KG1 (cell line): ENCODE data around the gene SLC30A5.

Source experiments
- DNase-seq: peaks from one replicate; lab custom pipeline; 2025; lab: John Stamatoyannopoulos, UW

SLC30A5 gene

DNA sequence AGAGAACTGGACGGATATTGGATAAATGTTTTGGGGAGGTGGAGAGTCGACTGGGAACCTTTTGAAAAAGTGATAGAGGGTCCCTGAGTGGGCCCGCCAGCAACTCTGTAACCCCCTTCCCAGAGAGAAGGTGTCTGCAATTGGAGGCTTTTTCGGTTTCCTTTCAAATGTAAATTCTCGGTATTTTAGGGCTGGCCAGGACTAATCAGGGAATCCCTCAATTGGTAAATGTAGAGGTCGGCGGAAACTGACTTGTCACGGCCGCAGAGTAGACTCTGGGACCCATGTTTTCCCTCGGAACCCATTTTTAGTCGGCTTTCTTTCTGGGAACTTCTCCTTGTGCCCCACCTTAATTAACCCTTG, 73.7 kb downstream of the SLC30A5 start:
- DNase-seq, result no peak

DNA sequence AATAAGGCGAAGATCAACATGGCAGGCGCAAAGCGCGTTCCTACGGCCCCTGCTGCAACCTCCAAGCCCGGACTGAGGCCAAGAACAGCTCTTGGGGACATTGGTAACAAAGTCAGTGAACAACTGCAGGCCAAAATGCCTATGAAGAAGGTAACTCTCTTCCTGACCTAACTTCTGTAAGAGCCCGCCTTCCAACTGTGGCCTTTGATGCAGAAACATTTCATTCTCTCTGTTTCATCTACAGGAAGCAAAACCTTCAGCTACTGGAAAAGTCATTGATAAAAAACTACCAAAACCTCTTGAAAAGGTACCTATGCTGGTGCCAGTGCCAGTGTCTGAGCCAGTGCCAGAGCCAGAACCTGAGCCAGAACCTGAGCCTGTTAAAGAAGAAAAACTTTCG, 74.1 kb downstream of the SLC30A5 start:
- no peak for DNase-seq

DNA sequence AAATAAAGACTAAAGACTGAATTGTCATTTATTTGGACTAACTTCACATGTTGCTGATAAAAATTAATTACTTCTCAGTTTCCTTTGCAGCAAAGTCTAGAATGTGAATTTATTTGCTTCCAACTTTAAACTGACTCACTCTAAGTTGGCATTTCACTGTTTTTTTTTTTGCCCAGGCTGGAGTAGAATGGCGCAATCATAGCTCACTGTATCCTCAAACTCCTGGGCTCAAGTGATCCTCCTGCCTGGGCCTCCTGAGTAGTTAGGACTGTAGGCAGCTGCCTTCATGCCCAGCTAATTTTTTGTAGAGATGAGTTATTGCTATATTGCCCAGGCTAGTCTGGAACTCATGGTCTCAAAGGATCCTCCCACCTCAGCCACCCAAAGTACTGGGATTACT, 76.7 kb downstream of the SLC30A5 start:
- no peak for DNase-seq

DNA sequence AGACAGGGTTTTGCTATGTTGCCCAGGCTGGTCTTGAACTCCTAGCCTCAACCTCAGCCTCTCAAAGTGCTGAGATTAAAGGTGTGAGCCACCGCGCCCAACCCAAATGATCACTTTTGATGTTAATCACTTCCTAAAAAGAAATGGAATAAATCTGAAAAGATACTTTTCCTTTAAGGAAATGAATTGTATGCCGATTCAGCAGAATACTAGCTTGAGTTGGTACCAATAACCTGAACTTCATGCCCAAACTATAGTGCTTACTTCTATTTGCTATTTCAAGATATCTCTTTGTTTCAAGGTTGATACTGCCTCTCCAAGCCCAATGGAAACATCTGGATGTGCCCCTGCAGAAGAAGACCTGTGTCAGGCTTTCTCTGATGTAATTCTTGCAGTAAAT, 77.2 kb downstream of the SLC30A5 start:
- no peak for DNase-seq
